H9 (cell line): ENCODE measurements around the gene GRIP1. TPM values are rescaled to one million over a fixed set of nuclear protein-coding genes. Genes with fewer than 3 reads are reported as not detected.

Experiments
- DNase-seq: peaks from one replicate; pipeline ENCODE4 v3.0.0-alpha.2; 2017
- H2AFZ ChIP-seq: one replicate; pipeline ENCODE4 v1.6.1; 2013; ENCODE audit warnings: mild to moderate bottlenecking, low read length, control low read depth, moderate library complexity
- H2AK5ac ChIP-seq: 2 replicates; pipeline ENCODE4 v1.6.1; 2013; ENCODE audit warnings: low read length, control low read depth, mixed read lengths; ENCODE audit not compliant: insufficient read length
- H2BK120ac ChIP-seq: one replicate; pipeline ENCODE4 v1.6.1; 2013; ENCODE audit warnings: low read depth, mild to moderate bottlenecking, low read length, control low read depth, inconsistent platforms; ENCODE audit not compliant: poor library complexity, severe bottlenecking
- H2BK12ac ChIP-seq: 2 replicates; pipeline ENCODE4 v1.6.1; 2013; ENCODE audit warnings: low read length, control low read depth, mixed read lengths, low read depth; ENCODE audit not compliant: insufficient read length
- H2BK15ac ChIP-seq: 2 replicates; pipeline ENCODE4 v1.6.1; 2013; ENCODE audit warnings: low read depth, low read length, control low read depth
- H2BK20ac ChIP-seq: one replicate; pipeline ENCODE4 v1.6.1; 2013; ENCODE audit warnings: low read depth, mild to moderate bottlenecking, low read length, control low read depth, inconsistent platforms; ENCODE audit not compliant: poor library complexity, severe bottlenecking
- H2BK5ac ChIP-seq: 2 replicates; pipeline ENCODE4 v1.6.1; 2013; ENCODE audit warnings: low read length, control low read depth, mixed read lengths; ENCODE audit not compliant: insufficient read length
- H3K14ac ChIP-seq: 2 replicates; pipeline ENCODE4 v1.6.1; 2013; ENCODE audit warnings: low read length, control low read depth; ENCODE audit not compliant: insufficient read depth
- H3K18ac ChIP-seq: 2 replicates; pipeline ENCODE4 v1.6.1; 2013; ENCODE audit warnings: low read depth, mild to moderate bottlenecking, mixed read lengths, low read length, control low read depth; ENCODE audit not compliant: insufficient read length
- H3K23ac ChIP-seq: 2 replicates; pipeline ENCODE4 v1.6.1; 2013; ENCODE audit warnings: low read length, control low read depth, mixed read lengths, low read depth; ENCODE audit not compliant: insufficient read length
- H3K23me2 ChIP-seq: 2 replicates; pipeline ENCODE4 v1.6.1; 2013; ENCODE audit warnings: low read depth, mild to moderate bottlenecking, mixed read lengths, low read length, control low read depth; ENCODE audit not compliant: insufficient read length, poor library complexity, severe bottlenecking
- H3K27ac ChIP-seq: 2 replicates; pipeline ENCODE4 v1.5.1; 2013; ENCODE audit warnings: low read length, control low read depth, mixed read lengths, low read depth; ENCODE audit not compliant: insufficient read length
- H3K27me3 ChIP-seq: 2 replicates; pipeline ENCODE4 v1.6.1; 2013; ENCODE audit warnings: low read length, control low read depth, inconsistent platforms; ENCODE audit not compliant: insufficient read depth
- H3K4ac ChIP-seq: 2 replicates; pipeline ENCODE4 v1.6.1; 2013; ENCODE audit warnings: low read depth, mild to moderate bottlenecking, control low read depth, inconsistent platforms, low read length, moderate library complexity
- H3K4me1 ChIP-seq: 2 replicates; pipeline ENCODE4 v1.6.1; 2013; ENCODE audit warnings: low read length, control low read depth, inconsistent platforms; ENCODE audit not compliant: insufficient read depth
- H3K4me2 ChIP-seq: 2 replicates; pipeline ENCODE4 v1.6.1; 2013; ENCODE audit warnings: low read length, control low read depth, mixed read lengths; ENCODE audit not compliant: insufficient read length, insufficient read depth
- H3K56ac ChIP-seq: 2 replicates; pipeline ENCODE4 v1.6.1; 2013; ENCODE audit warnings: low read depth, mild to moderate bottlenecking, mixed read lengths, low read length, control low read depth; ENCODE audit not compliant: insufficient read length
- H3K79me1 ChIP-seq: 2 replicates; pipeline ENCODE4 v1.6.1; 2013; ENCODE audit warnings: low read depth, mild to moderate bottlenecking, moderate library complexity, low read length, control low read depth, inconsistent platforms; ENCODE audit not compliant: insufficient read depth, poor library complexity, severe bottlenecking
- H3K79me2 ChIP-seq: 2 replicates; pipeline ENCODE4 v1.6.1; 2013; ENCODE audit warnings: low read length, control low read depth, inconsistent platforms; ENCODE audit not compliant: insufficient read depth
- H3K9ac ChIP-seq: 2 replicates; pipeline ENCODE4 v1.6.1; 2013; ENCODE audit warnings: low read length, control low read depth, mixed read lengths; ENCODE audit not compliant: insufficient read length; ENCODE audit errors: extremely low read depth
- H3K9me3 ChIP-seq: one replicate; pipeline ENCODE4 v1.6.1; 2013; ENCODE audit warnings: low read depth, low read length, inconsistent platforms; ENCODE audit not compliant: control insufficient read depth
- H3T11ph ChIP-seq: one replicate; pipeline ENCODE4 v1.6.1; 2013; ENCODE audit warnings: mild to moderate bottlenecking, low read length, control low read depth, inconsistent platforms
- H4K20me1 ChIP-seq: one replicate; pipeline ENCODE4 v1.6.1; 2013; ENCODE audit not compliant: control insufficient read depth, insufficient read length, insufficient read depth
- H4K5ac ChIP-seq: 2 replicates; pipeline ENCODE4 v1.6.1; 2013; ENCODE audit warnings: low read depth, mild to moderate bottlenecking, mixed read lengths, low read length, control low read depth; ENCODE audit not compliant: insufficient read length
- H4K8ac ChIP-seq: replicated peaks from 2 replicates; pipeline ENCODE4 v1.6.1; 2013; ENCODE audit warnings: low read length, control low read depth, mixed read lengths, low read depth; ENCODE audit not compliant: insufficient read length
- H4K91ac ChIP-seq: 2 replicates; pipeline ENCODE4 v1.6.1; 2013; ENCODE audit warnings: low read depth, mild to moderate bottlenecking, moderate library complexity, mixed read lengths, low read length, control low read depth; ENCODE audit not compliant: insufficient read length
- H3K27ac Mint-ChIP-seq, 3 experiments: 2 replicates in 2 of 3; 3 replicates in 1 of 3; pipeline ENCODE4 v1.8.0; 2020 to 2021; ENCODE audit warnings: mixed read lengths in 3 of 3, mild to moderate bottlenecking in 1 of 3, moderate library complexity in 1 of 3
- H3K27me3 Mint-ChIP-seq: 2 replicates; pipeline ENCODE4 v1.8.0; 2021; ENCODE audit warnings: low read depth, mild to moderate bottlenecking, moderate library complexity, mixed read lengths
- H3K36me3 Mint-ChIP-seq, 3 experiments: 2 replicates in 2 of 3; 3 replicates in 1 of 3; pipeline ENCODE4 v1.8.0; 2020 to 2021; ENCODE audit warnings: low read depth in 3 of 3, mixed read lengths in 3 of 3; ENCODE audit not compliant: insufficient read depth in 1 of 3
- H3K4me1 Mint-ChIP-seq, 2 experiments: 2 replicates each; pipeline ENCODE4 v1.8.0; 2020; ENCODE audit warnings: mixed read lengths in 2 of 2
- H3K4me3 Mint-ChIP-seq, 2 experiments: 2 replicates in 1 of 2; 3 replicates in 1 of 2; pipeline ENCODE4 v1.8.0; 2020 to 2021; ENCODE audit warnings: mild to moderate bottlenecking in 2 of 2, mixed read lengths in 2 of 2, moderate library complexity in 1 of 2
- H3K9me3 Mint-ChIP-seq, 2 experiments: 2 replicates in 1 of 2; 3 replicates in 1 of 2; pipeline ENCODE4 v1.8.0; 2020; ENCODE audit warnings: mild to moderate bottlenecking in 2 of 2, mixed read lengths in 2 of 2, moderate library complexity in 1 of 2
- CTCF ChIP-seq: fragments of 200-600 bp; sonication (generic); conservative IDR thresholded peaks from 3 replicates; pipeline ENCODE4 v1.8.0; 2021; ENCODE audit warnings: antibody characterized with exemption, mild to moderate bottlenecking
- WGBS: extraction: QIAGEN DNeasy Blood & Tissue Kit; methylation state at CpG from one replicate; pipeline ENCODE4 v1.1.7; 2013; ENCODE audit warnings: missing lambda C conversion rate, low lambda C conversion rate, mixed read lengths; ENCODE audit not compliant: insufficient read length; ENCODE audit errors: extremely low coverage; 5-methylcytosine and 5-hydroxymethylcytosine counted together
- total RNA-seq: library from RNA; stranded (reverse); gene quantifications from 2 replicates; pipeline ENCODE4 v1.2.1, GENCODE V29; 2021

GRIP1 gene
- total RNA-seq, 1 experiment from 2014 or later = 19.5 TPM

GRCh38 chr12:66387117-66387516 lies 291.8 kb downstream of the GRIP1 start:
- Histone ChIP-seq H3K14ac (no peak overlapping the region), H2BK5ac (no peak overlapping the region), H3K4ac (no peak overlapping the region), H3K4me1 (no peaks in the 10 kb centered on the region), H4K20me1 (no peaks in the 10 kb centered on the region), H3K56ac (no peak overlapping the region), H3K27ac (no peak overlapping the region), H4K5ac (no peak overlapping the region), H2BK12ac (no peak overlapping the region), H2AK5ac (no peak overlapping the region), H3T11ph (no peak overlapping the region), H3K4me2 (no peak overlapping the region), H2BK20ac (no peak overlapping the region), H2BK120ac (no peak overlapping the region), H2BK15ac (no peak overlapping the region; the same call in 1 of the 2 replicates), H3K18ac (no peak overlapping the region), H3K9ac (no peak overlapping the region), H3K27me3 (no peaks in the 10 kb centered on the region), H4K8ac (no peak overlapping the region), H3K23ac (no peak overlapping the region), H3K9me3 (no peaks in the 10 kb centered on the region), H3K23me2 (no peaks in the 10 kb centered on the region), H3K79me1 (no peaks in the 10 kb centered on the region), H4K91ac (no peak overlapping the region), H3K79me2 (no peaks in the 10 kb centered on the region), H2AFZ (no peak overlapping the region)
- WGBS = no CpG with 5 or more reads among the region's 1 CpG
- TF ChIP-seq CTCF = no peak
- no peak for DNase-seq
- H3K36me3 Mint-ChIP-seq = peaks cover 0 to 4% (median 3%) of the 10 kb centered on the region in 3 experiments; a peak in 3 of 7 replicates
- no peaks in the 10 kb centered on the region for H3K4me1 Mint-ChIP-seq
- no peak overlapping the region for H3K4me3 Mint-ChIP-seq
- no peaks in the 10 kb centered on the region; the same call in 1 of the 2 replicates for H3K27me3 Mint-ChIP-seq
- H3K9me3 Mint-ChIP-seq = no peaks in the 10 kb centered on the region
- no peak overlapping the region for H3K27ac Mint-ChIP-seq
